DND-41 (cell line): Measurements from ENCODE around the gene AUH.

Experiments used
- EZH2 ChIP-seq: IDR thresholded peaks from 3 replicates; pipeline ENCODE4 v1.6.1; 2012; ENCODE audit warnings: borderline replicate concordance, low read depth, mild to moderate bottlenecking, moderate library complexity, low read length, inconsistent platforms; ENCODE audit not compliant: severe bottlenecking
- TF ChIP-seq, protein P1 (sequence below): IDR thresholded peaks from 2 replicates; pipeline ENCODE4 v1.5.1; 2012; ENCODE audit warnings: borderline replicate concordance, low read length, moderate library complexity, mild to moderate bottlenecking; ENCODE audit not compliant: poor library complexity, severe bottlenecking; ENCODE audit errors: extremely low read depth

DNA sequence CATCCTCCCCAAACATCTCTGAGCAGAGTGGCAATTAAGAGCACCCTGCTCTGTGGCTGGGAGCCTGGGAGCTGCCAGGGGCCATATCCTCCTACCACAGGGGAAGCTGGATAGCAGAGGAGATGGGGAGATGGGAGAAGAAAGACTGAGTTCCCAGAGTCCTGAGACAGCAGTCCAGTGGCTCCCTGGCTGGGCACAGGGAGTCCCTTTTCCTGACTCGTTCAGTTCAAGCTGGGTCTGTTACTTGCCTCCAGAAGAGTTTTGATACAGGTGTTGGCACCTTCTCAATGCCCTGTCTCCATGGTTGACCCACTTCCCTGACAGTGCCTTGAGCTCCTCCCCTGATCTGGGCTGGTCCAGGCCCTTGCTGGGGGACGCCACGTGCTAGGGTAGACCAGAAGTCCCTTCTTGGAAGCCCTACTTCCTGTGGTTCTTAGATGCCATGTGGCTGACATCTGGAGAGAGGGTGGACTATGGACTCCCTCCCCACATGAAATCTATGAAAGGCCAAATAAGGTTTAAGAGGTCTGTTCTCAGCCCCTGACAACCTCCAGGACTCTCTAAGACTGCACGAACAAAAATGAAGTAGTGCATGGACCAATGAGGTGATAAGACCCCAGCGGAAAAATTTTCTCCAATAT is 166.2 kb downstream of the AUH start:
- TF ChIP-seq, protein P1, sequence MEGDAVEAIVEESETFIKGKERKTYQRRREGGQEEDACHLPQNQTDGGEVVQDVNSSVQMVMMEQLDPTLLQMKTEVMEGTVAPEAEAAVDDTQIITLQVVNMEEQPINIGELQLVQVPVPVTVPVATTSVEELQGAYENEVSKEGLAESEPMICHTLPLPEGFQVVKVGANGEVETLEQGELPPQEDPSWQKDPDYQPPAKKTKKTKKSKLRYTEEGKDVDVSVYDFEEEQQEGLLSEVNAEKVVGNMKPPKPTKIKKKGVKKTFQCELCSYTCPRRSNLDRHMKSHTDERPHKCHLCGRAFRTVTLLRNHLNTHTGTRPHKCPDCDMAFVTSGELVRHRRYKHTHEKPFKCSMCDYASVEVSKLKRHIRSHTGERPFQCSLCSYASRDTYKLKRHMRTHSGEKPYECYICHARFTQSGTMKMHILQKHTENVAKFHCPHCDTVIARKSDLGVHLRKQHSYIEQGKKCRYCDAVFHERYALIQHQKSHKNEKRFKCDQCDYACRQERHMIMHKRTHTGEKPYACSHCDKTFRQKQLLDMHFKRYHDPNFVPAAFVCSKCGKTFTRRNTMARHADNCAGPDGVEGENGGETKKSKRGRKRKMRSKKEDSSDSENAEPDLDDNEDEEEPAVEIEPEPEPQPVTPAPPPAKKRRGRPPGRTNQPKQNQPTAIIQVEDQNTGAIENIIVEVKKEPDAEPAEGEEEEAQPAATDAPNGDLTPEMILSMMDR, result no peak
- TF ChIP-seq EZH2, result no peak
